A673 (cell line): Measurements from ENCODE around the gene EPAS1.

Experiments
- CTCF ChIP-seq: fragments of 300-800, 200-600 bp; sonication (generic); conservative IDR thresholded peaks from 2 replicates; pipeline ENCODE4 v1.5.1; 2017; ENCODE audit warnings: low read depth, mild to moderate bottlenecking, antibody characterized with exemption, low read length, moderate library complexity, mixed read lengths
- EZH2 ChIP-seq: fragments of 200-600 bp; sonication (generic); IDR thresholded peaks from 2 replicates; pipeline ENCODE4 v1.6.1; 2017; ENCODE audit warnings: borderline replicate concordance, low read depth, mild to moderate bottlenecking, mixed read lengths, antibody characterized with exemption, low read length; ENCODE audit not compliant: poor library complexity, severe bottlenecking

DNA sequence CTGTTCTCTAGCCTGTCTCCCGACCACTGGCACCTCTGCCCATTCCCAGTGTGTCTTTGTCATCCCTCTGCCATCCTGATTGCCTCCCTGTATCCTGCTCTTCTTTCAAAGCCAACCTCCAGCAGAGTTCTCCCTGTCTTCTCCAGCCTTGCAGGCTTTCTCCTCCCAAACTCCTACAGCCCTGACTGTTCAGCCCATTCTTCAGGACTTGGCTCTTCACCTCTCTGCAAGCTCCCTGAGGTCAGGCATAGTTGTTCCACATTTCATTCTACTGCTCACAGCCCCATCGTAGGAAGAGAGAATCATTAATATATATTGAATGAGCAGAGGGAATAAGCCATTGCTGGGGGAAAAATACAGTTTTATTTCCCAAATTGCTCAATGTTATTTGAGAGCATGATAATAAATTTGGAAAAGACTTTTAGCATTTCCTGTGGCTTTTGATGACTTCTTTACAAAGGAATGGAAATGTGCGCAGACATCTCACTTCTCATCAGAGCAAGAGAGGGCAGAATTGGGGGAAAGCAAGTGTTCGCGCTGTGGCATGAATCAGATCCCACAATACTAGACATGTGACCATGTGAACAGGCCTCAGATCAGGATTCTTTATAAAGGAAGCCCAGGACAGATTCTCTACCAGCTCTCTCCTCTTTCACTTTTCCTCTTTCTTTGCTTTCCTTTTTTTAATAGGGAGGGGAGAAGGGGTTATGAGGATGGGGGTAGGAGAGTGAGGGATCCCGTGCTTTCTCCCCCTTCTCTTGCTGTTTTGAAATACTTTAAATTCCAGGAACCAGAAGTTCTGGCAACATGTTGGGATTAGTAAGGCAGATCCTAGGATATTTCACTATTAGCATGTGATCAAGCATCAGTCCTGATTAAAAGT, 37.4 kb downstream of the EPAS1 start:
- TF ChIP-seq CTCF (no peak), EZH2 (no peak)
